K562 (cell line): Measurements from ENCODE around the gene DOCK7.

ENCODE experiments used
- ATF7 ChIP-seq: fragments of 450-650 bp; IDR thresholded peaks from 2 replicates; pipeline ENCODE4 v1.7.1; 2014; ENCODE audit warnings: mild to moderate bottlenecking, moderate library complexity
- EGR1 ChIP-seq: fragments of 450-650 bp; conservative IDR thresholded peaks from 2 replicates; pipeline ENCODE4 v1.6.1; 2017; ENCODE audit warnings: mild to moderate bottlenecking
- ILF3 ChIP-seq: fragments of 450-650 bp; IDR thresholded peaks from 2 replicates; pipeline ENCODE4 v1.6.1; 2018; ENCODE audit warnings: antibody characterized with exemption, mild to moderate bottlenecking, moderate library complexity, borderline replicate concordance
- MXI1 ChIP-seq: IDR thresholded peaks from 2 replicates; pipeline ENCODE4 v1.6.1; 2011; ENCODE audit warnings: low read depth, mild to moderate bottlenecking, improper control_type of control experiment, low read length
- NRF1 ChIP-seq, 2 experiments: fragments of 450-650 bp; IDR thresholded peaks in 1 of 2; conservative IDR thresholded peaks in 1 of 2; 2 replicates each; pipeline ENCODE4 v1.6.1; 2014; ENCODE audit warnings: mild to moderate bottlenecking in 2 of 2
- POLR2AphosphoS2 ChIP-seq: IDR thresholded peaks from 2 replicates; pipeline ENCODE4 v1.6.1; 2012; ENCODE audit warnings: low read length, improper control_type of control experiment
- POLR2AphosphoS5 ChIP-seq: IDR thresholded peaks from 2 replicates; pipeline ENCODE4 v1.6.1; 2011; ENCODE audit warnings: mild to moderate bottlenecking, low read depth, low read length, moderate library complexity; ENCODE audit not compliant: control insufficient read depth, insufficient read depth
- TF ChIP-seq, protein P1 (sequence below), 3 experiments: IDR thresholded peaks in 2 of 3; conservative IDR thresholded peaks in 1 of 3; 2 replicates each; pipeline ENCODE4 v1.5.1; 2011 to 2012; ENCODE audit warnings: low read length in 3 of 3, mild to moderate bottlenecking in 3 of 3, control low read depth in 2 of 3, improper control_type of control experiment in 1 of 3, inconsistent platforms in 1 of 3, low read depth in 1 of 3, mixed read lengths in 1 of 3, moderate library complexity in 1 of 3; ENCODE audit not compliant: insufficient read depth in 2 of 3
- TF ChIP-seq, protein P2 (sequence below), 2 experiments: fragments of 450-650 bp in 1 of 2; IDR thresholded peaks; 2 replicates each; pipeline ENCODE4 v1.6.1; 2011 to 2017; ENCODE audit warnings: low read depth in 2 of 2, antibody characterized with exemption in 1 of 2, borderline replicate concordance in 1 of 2, low read length in 1 of 2, mild to moderate bottlenecking in 1 of 2, mixed read lengths in 1 of 2; ENCODE audit not compliant: control insufficient read depth in 1 of 2

DNA sequence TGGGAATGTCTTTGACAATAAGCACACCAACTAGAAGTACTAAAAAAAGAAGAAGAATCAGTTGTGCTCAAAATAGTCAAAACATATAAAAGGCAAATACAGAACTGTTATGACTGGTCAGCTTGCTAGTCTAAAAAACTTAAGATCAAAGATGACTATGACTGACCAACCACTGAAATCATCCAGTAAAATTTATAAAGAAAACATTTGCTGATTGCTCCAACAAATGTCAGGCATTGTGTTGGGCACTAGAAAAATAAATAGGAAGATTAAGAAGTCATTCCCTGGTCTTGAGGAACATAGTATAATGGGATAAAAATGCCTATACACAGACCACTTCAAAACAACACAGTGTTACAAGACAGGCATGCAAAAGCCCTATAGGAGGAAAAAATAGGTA, 100.2 kb downstream of the DOCK7 start:
- TF ChIP-seq, protein P1, sequence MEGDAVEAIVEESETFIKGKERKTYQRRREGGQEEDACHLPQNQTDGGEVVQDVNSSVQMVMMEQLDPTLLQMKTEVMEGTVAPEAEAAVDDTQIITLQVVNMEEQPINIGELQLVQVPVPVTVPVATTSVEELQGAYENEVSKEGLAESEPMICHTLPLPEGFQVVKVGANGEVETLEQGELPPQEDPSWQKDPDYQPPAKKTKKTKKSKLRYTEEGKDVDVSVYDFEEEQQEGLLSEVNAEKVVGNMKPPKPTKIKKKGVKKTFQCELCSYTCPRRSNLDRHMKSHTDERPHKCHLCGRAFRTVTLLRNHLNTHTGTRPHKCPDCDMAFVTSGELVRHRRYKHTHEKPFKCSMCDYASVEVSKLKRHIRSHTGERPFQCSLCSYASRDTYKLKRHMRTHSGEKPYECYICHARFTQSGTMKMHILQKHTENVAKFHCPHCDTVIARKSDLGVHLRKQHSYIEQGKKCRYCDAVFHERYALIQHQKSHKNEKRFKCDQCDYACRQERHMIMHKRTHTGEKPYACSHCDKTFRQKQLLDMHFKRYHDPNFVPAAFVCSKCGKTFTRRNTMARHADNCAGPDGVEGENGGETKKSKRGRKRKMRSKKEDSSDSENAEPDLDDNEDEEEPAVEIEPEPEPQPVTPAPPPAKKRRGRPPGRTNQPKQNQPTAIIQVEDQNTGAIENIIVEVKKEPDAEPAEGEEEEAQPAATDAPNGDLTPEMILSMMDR (IDR thresholded peaks at IDR 0.05 in 2 of 3, conservative IDR thresholded peaks at IDR 0.05 in 1 of 3; ENCODE audit: insufficient read depth in 2 of 3, low read depth in 1 of 3, low read length in 3 of 3): no peak
- TF ChIP-seq, protein P2, sequence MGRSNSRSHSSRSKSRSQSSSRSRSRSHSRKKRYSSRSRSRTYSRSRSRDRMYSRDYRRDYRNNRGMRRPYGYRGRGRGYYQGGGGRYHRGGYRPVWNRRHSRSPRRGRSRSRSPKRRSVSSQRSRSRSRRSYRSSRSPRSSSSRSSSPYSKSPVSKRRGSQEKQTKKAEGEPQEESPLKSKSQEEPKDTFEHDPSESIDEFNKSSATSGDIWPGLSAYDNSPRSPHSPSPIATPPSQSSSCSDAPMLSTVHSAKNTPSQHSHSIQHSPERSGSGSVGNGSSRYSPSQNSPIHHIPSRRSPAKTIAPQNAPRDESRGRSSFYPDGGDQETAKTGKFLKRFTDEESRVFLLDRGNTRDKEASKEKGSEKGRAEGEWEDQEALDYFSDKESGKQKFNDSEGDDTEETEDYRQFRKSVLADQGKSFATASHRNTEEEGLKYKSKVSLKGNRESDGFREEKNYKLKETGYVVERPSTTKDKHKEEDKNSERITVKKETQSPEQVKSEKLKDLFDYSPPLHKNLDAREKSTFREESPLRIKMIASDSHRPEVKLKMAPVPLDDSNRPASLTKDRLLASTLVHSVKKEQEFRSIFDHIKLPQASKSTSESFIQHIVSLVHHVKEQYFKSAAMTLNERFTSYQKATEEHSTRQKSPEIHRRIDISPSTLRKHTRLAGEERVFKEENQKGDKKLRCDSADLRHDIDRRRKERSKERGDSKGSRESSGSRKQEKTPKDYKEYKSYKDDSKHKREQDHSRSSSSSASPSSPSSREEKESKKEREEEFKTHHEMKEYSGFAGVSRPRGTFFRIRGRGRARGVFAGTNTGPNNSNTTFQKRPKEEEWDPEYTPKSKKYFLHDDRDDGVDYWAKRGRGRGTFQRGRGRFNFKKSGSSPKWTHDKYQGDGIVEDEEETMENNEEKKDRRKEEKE (IDR thresholded peaks at IDR 0.05; ENCODE audit: borderline replicate concordance in 1 of 2, control insufficient read depth in 1 of 2, low read depth in 2 of 2, low read length in 1 of 2): no peak
- TF ChIP-seq MXI1 (no peak), ILF3 (no peak), POLR2AphosphoS2 (no peak), NRF1 (conservative IDR thresholded peaks at IDR 0.05 in 1 of 2, IDR thresholded peaks at IDR 0.05 in 1 of 2) (no peak), EGR1 (no peak), POLR2AphosphoS5 (no peak), ATF7 (no peak)
